ENCODE results near the gene RAPGEF4. TPM values are rescaled to one million over a fixed set of nuclear protein-coding genes. Genes with fewer than 3 reads are reported as not detected.

RAPGEF4 gene
- total and polyA plus RNA-seq, 9 of the 15 experiments (the other 6 are each of a cell fraction or from before 2014, with no cell fraction given), result 0.04 to 0.33 (median 0.13) TPM; not detected in 6

DNA sequence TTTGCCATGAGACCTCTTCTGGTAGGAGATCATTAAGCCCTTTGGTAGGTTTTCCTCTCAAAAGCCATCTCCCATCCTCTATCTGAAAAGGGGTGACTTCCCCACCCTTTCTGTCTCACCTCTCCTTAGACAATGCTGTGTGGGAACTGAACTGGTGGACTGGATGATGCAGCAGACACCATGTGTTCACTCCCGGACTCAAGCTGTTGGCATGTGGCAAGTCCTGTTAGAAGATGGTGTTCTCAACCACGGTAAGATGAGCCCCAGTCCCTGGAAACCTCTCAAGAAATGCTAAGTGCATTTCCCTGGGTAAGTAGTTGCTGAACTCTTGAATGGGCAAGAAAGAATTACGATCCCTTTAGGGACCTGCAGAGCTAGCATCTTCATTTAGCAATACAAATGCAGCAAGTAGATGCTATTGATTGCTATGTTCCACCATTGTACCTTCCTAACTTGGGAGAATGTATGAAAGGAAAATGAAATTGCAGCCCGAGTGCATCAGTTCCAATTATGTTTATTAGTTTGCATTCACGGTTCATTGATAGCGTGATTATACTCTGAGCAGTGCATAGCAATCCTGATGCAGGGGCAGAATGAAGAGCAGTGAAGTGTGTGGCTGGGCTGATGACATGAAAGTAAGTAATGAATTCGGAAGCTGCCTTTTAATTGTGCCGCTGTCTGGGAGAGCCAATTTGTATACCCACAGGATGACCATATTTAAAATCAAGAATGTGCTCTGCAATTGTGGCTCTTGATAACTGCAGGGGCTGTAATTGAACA is 230.0 kb downstream of the RAPGEF4 start (continued):
- TF ChIP-seq, protein P1, sequence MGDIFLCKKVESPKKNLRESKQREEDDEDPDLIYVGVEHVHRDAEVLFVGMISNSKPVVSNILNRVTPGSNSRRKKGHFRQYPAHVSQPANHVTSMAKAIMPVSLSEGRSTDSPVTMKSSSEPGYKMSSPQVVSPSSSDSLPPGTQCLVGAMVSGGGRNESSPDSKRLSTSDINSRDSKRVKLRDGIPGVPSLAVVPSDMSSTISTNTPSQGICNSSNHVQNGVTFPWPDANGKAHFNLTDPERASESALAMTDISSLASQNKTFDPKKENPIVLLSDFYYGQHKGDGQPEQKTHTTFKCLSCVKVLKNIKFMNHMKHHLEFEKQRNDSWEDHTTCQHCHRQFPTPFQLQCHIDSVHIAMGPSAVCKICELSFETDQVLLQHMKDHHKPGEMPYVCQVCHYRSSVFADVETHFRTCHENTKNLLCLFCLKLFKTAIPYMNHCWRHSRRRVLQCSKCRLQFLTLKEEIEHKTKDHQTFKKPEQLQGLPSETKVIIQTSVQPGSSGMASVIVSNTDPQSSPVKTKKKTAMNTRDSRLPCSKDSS (IDR thresholded peaks at IDR 0.05; ENCODE audit: low read depth, partially characterized antibody), result no peak
- TF ChIP-seq CHD1 (IDR thresholded peaks at IDR 0.05; ENCODE audit: low read length), result no peak

DNA sequence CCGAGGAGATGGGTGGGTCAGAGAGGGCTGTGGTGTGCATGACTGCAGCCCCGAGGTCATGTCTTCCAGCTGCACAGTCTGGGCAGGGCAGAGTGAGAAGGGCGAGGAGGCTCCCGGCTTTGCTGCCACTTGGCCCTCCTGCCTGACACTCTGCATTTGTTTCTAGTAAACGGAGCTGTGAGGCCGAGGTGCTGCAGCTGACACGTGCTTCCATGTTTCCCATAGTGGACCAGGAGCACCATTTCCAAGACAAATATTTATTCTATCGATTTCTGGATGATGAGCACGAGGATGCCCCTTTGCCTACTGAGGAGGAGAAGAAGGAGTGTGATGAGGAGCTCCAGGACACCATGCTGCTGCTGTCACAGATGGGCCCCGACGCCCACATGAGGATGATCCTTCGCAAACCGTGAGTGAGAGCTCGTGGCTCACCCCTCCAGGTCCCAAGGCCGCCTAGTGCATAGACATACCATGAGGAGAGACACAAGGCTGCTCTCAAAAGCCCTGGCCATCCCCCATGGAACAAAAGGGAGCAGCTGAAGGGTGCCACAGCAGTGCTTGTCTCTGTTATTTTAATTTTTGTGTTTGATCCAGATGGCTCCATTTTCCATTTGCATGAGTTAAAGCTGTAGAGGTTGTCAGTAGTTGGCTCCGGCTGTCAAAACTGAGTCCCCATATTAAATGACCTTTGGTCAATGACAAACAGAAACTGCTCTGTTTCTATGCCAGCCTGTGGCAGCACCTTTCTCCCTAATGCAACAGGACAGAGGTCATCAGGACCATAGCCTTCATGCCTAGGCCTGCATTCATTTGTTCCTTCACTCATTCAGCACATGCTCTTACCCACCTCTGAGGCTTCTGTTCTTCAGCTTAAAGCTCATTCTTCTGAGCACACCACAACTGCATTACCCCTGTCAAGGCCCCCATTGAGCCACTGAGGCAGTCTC is 231.7 kb downstream of the RAPGEF4 start:
- Histone ChIP-seq H3K9me1 (ENCODE audit: control insufficient read depth, insufficient read depth, low read length) (no peaks in the 10 kb centered on the region), H3K9me3 (replicated peaks; ENCODE audit: control insufficient read depth, insufficient read depth, low read depth, low read length) (no peaks in the 10 kb centered on the region), H3K4me2 (ENCODE audit: insufficient read depth, low read length) (no peak overlapping the region), H3K36me3 (ENCODE audit: control insufficient read depth, insufficient read depth, low read length) (no peaks in the 10 kb centered on the region), H3K4me1 (replicated peaks in 1 of 2; ENCODE audit: control insufficient read depth in 2 of 2, insufficient read depth in 2 of 2, low read length in 2 of 2) (no peaks in the 10 kb centered on the region), H3K9ac (ENCODE audit: insufficient read depth in 1 of 2, low read depth in 2 of 2, low read length in 2 of 2) (no peak overlapping the region), H3K79me2 (ENCODE audit: control insufficient read depth, insufficient read depth, low read length) (no peaks in the 10 kb centered on the region), H2AFZ (ENCODE audit: low read depth, low read length) (no peak overlapping the region), H3K27me3 (ENCODE audit: control insufficient read depth in 2 of 2, insufficient read depth in 2 of 2, low read length in 2 of 2) (peaks cover 18 to 33% of the 10 kb centered on the region in 2 experiments), H3K4me3 (no peak overlapping the region), H3K27ac (ENCODE audit: extremely low read depth, low read depth, low read length) (no peak overlapping the region), H4K20me1 (replicated peaks; ENCODE audit: control insufficient read depth, insufficient read depth, low read length) (no peaks in the 10 kb centered on the region)
- intact Hi-C loops (cut with micrococcal nuclease), result no loop called here
- CTCF ChIA-PET (ENCODE audit: low intra/inter-chr PET ratio), result no interaction called here
- DNase-seq (ENCODE audit: extremely low read depth in 1 of 4, low spot score in 3 of 4), result no peak
- in situ Hi-C loops (cut with MboI), result no loop called here
- no TSS peak for BruUV-seq (replicated peaks)
- no peak for FAIRE-seq
- POLR2A ChIA-PET, result interaction anchor here (0.5 to 1.7 kb wide), 3 partner anchors 12 to 189 kb away, joined by 3 to 5 read pairs (median 3); no protein-coding TSS in a partner anchor
- ATAC-seq, result no peak
- 1% methylated on average over 16 of the region's 16 CpGs for WGBS (ENCODE audit: insufficient coverage, low coverage, missing lambda C conversion rate)
- TF ChIP-seq EWSR1 (IDR thresholded peaks at IDR 0.05; ENCODE audit: borderline replicate concordance, low read depth, partially characterized antibody), result no peak
- TF ChIP-seq MTA2 (IDR thresholded peaks at IDR 0.05; ENCODE audit: low read depth), result no peak
- no peak for TF ChIP-seq WHSC1 (IDR thresholded peaks at IDR 0.05; ENCODE audit: low read length)
- TF ChIP-seq RAD51 (IDR thresholded peaks at IDR 0.05; ENCODE audit: borderline replicate concordance, low read depth), result no peak
- TF ChIP-seq, protein P2, sequence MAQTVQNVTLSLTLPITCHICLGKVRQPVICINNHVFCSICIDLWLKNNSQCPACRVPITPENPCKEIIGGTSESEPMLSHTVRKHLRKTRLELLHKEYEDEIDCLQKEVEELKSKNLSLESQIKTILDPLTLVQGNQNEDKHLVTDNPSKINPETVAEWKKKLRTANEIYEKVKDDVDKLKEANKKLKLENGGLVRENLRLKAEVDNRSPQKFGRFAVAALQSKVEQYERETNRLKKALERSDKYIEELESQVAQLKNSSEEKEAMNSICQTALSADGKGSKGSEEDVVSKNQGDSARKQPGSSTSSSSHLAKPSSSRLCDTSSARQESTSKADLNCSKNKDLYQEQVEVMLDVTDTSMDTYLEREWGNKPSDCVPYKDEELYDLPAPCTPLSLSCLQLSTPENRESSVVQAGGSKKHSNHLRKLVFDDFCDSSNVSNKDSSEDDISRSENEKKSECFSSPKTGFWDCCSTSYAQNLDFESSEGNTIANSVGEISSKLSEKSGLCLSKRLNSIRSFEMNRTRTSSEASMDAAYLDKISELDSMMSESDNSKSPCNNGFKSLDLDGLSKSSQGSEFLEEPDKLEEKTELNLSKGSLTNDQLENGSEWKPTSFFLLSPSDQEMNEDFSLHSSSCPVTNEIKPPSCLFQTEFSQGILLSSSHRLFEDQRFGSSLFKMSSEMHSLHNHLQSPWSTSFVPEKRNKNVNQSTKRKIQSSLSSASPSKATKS (CRISPR knock-in tag; IDR thresholded peaks at IDR 0.05), result no peak
- no peak for TF ChIP-seq ZNF121 (CRISPR knock-in tag; conservative IDR thresholded peaks at IDR 0.05)
- TF ChIP-seq MCM5 (IDR thresholded peaks at IDR 0.05; ENCODE audit: low read depth), result no peak
- TF ChIP-seq FOXM1 (IDR thresholded peaks at IDR 0.05; ENCODE audit: low read depth), result no peak
- no peak for TF ChIP-seq FOXM1 (CRISPR knock-in tag; IDR thresholded peaks at IDR 0.05; ENCODE audit: low read depth)
- no peak for TF ChIP-seq ZNF444 (CRISPR knock-in tag; IDR thresholded peaks at IDR 0.05)

All from K562 (cell line).